NCI-H1105 treated with DMSO at 0.1 percent for 48 hours (cell line): ENCODE measurements around the gene PDE6A.
"Not testable (repeated sequence)": the region's sequence is repeated elsewhere in the genome, so short reads cannot be mapped to it uniquely, and the experiment has no call there.

ENCODE experiments used
- DNase-seq: peaks from one replicate; lab custom pipeline; 2025; lab: John Stamatoyannopoulos, UW

Gene PDE6A

GRCh38 chr5:149951138-149951749 is 6.7 kb upstream of the PDE6A start:
- DNase-seq: no peak

GRCh38 chr5:149948993-149949392 is 4.4 kb upstream of the PDE6A start:
- DNase-seq: no peak

- DNase-seq: no peak
These were observed 1.5 kb upstream of the PDE6A start for GRCh38 chr5:149946118-149946517.

GRCh38 chr5:149943177-149943949 is 1.2 kb downstream of the PDE6A start:
- not testable (repeated sequence) for DNase-seq

- not testable (repeated sequence) for DNase-seq
These were observed 1.8 kb downstream of the PDE6A start for GRCh38 chr5:149942741-149943169.

- DNase-seq: no peak
These were observed 2.4 kb downstream of the PDE6A start for GRCh38 chr5:149942199-149942598.

GRCh38 chr5:149941795-149942194 is 2.8 kb downstream of the PDE6A start:
- DNase-seq: no peak

- DNase-seq: no peak
These were observed 3.5 kb downstream of the PDE6A start for GRCh38 chr5:149940941-149941644.

- DNase-seq: no peak
These were observed 4.5 kb downstream of the PDE6A start for GRCh38 chr5:149940077-149940574.

GRCh38 chr5:149939546-149939945 is 5.0 kb downstream of the PDE6A start:
- no peak for DNase-seq

GRCh38 chr5:149938791-149939358 is 5.7 kb downstream of the PDE6A start:
- DNase-seq: no peak

- no peak for DNase-seq
These were observed 6.3 kb downstream of the PDE6A start for GRCh38 chr5:149938279-149938678.

GRCh38 chr5:149937610-149938009 is 7.0 kb downstream of the PDE6A start:
- DNase-seq: peak; percentile 88

- no peak for DNase-seq
These were observed 7.9 kb downstream of the PDE6A start for GRCh38 chr5:149936700-149937091.

GRCh38 chr5:149936044-149936699 is 8.4 kb downstream of the PDE6A start:
- no peak for DNase-seq

- no peak for DNase-seq
These were observed 9.1 kb downstream of the PDE6A start for GRCh38 chr5:149935431-149935901.

- no peak for DNase-seq
These were observed 11.9 kb downstream of the PDE6A start for GRCh38 chr5:149932445-149933350.

GRCh38 chr5:149931992-149932436 is 12.6 kb downstream of the PDE6A start:
- no peak for DNase-seq

- DNase-seq: no peak
These were observed 13.6 kb downstream of the PDE6A start for GRCh38 chr5:149930749-149931574.
